ENCODE measurements around the gene NIT1.
"Not testable (repeated sequence)": the region's sequence is repeated elsewhere in the genome, so short reads cannot be mapped to it uniquely, and the experiment has no call there.

Gene NIT1

DNA sequence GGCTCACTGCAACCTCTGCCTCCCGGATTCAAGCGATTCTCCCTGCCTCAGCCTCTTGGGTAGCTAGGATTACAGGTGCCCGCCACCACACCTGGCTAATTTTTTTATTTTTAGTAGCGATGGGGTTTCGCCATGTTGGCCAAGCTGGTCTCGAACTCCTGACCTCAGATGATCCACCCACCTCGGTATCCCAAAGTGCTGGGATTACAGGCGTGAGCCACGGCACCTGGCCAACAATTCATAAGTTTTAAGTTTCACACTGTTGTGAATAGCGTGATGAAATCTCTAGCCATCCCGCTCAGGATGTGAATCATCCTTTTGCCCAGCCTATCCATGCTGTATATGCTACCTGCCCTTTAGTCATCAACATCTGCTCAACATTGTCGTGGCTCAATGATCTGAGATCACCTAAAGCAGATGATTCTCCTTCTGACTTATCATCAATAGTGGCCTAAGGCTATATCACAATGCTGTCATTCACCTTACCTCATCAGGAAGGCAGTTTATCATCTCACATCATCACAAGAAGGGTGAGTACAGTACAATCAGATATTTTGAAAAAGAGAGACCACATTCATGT, 2.7 kb upstream of the NIT1 start:
- DNase-seq, result no peak

DNA sequence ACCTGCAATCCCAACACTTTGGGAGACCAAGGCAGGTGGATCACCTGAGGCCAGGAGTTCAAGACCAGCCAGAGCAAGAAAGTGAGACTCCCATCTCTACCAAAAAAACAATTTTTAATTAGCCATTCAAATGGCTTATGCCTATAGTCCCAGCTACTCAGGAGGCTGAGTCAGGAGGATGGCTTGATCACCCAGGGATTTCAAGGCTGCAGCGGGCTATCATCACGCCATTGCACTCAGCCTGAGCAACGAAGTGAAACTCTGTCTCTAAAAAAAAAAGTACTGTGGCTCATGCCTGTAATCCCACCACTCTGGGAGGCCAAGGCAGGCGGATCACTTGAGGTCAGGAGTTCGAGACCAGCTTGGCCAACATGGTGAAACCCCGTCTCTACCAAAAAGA, 1.9 kb upstream of the NIT1 start:
- not testable (repeated sequence) for DNase-seq

DNA sequence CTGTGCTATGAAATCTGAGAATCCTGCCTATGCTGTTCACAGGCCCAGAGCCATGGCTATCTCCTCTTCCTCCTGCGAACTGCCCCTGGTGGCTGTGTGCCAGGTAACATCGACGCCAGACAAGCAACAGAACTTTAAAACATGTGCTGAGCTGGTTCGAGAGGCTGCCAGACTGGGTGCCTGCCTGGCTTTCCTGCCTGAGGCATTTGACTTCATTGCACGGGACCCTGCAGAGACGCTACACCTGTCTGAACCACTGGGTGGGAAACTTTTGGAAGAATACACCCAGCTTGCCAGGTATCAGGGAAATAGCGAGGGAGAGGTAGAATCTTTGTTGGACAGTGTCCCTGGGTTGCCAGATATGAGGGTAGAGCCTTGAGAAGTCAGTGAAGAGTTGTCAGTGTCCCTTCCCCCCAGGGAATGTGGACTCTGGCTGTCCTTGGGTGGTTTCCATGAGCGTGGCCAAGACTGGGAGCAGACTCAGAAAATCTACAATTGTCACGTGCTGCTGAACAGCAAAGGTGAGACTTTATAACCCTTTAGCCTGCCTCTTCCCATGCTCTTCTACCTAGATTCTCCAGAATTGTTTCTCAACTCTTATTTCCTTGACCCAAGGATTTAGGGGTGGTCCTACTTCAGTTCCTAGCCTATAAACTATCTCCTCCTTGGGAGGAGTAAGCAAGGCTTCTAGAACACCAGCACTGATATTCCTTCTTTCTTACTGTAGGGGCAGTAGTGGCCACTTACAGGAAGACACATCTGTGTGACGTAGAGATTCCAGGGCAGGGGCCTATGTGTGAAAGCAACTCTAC, 1.4 kb downstream of the NIT1 start:
- DNase-seq, result no peak

DNA sequence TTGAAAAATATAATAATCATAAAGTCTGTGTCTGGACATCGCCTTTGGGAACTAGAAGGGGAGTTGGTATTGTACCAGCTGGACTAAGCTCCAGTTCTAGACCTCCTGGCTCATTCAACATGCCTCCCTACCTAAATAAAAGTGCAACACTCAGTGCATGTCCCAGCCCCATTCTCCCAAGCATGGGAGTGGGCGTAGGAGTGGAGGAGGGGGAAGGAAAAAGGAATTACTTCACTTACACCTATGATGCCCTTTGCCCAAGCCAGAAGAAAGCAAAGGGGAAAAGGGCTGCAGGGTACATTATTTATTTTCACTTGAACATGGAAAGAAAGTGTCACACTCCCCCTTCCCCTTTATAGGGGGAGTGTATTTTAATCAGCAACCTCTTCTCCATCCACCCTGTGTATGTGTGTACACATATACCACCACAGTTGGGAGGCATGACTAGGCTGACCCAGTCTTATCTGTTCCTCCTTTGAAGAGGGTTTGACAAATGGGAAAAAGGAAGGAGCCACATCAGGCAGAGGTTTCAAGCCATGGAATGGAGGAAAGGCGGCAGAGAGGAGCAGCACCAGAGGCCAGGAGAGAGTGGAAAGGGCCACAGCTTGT, 3.2 kb downstream of the NIT1 start:
- no peak for DNase-seq

DNA sequence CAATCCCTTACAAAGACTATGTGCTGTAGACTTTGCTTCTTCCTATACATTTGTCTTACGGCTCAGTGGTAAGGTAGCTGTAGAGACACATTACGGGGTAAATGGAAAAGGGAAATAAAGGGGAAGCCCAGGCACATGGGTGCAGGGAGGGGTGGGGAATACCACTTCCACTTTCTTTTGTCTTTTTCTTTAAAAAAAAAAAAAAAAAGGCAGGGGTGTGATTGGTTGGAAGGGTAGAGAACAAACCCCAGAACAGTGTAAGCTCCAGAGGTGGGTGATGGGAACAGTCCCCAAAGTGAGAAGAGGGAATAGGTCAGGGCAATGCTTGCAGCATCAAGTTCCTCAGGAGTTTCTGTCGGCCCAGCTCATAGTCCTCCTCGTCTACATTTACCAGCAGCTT, 3.9 kb downstream of the NIT1 start:
- DNase-seq, result no peak

DNA sequence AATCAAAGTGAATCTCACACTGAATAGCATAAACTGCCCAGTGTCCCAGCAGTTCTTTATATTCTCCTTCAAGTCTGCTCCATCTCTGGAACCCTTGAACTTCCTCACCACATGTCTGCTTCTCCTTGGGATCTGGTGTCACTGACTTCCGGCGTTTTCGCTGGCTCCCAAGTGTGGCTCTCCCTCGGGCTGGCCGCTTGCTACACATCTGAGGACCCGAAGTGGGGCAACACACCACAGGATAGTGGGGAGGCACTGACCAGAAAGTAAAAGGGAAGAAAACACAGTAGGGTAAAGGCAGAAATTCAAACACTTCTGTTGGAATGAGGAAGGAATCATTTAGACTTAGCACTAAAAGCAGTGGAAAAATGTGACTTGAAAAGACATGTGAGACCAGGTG, 5.1 kb downstream of the NIT1 start:
- DNase-seq, result no peak

DNA sequence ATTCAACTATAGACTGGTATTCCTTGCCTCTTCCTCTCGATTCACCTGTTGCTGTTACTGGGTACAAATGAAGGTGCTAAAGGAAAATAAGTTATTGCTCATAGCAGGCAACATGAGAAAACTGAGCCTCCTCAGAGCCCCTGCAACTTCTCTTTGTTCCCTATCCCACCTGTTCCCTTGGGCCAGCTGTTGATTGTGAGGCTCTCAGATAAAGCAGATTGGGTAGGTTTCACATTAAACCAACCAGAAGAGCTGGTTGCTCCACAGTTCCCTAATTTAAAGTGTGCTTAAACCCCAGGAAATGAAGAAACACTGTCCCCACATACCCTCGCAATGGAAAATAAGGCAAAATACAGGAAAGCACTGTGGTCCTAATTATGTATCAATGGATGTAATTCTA, 9.7 kb downstream of the NIT1 start:
- DNase-seq, result no peak

DNA sequence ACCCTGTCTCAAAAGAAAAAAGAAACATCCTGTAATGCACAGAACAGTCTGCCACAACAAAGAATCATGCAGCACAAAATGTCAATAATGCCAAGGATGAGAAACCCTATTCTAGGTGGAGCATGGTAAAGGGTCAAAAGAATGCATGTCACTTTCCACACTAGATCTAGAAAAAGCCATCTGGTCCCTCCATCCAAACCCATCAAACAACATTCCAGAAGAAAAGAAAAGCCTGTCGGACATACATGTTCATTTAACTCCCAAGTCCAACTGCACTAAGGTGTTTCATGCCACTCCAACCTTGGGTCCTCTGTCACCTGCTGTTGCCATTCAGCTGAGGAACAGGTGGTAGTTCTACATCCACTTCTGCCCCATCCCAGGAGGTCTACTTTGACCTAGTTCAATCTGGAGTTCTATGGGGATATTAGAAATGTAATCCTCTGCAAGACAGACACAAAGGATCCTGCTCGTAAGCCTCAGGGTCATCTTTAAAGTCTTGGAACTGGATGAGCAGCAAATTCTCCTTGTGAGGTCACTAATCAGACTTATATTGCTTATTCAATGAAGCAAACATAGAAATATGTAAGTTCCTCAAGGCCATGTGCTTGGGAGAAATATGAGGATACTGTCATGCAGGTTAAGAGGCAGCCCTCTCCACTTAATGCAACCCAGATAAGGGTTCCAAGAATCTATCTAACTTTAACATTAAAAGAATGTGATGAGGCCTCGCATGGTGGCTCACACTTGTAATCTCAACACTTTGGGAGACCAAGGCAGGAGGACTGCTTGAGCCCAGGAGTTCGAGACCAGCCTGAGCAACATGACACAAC, 10.9 kb downstream of the NIT1 start:
- no peak for DNase-seq

DNA sequence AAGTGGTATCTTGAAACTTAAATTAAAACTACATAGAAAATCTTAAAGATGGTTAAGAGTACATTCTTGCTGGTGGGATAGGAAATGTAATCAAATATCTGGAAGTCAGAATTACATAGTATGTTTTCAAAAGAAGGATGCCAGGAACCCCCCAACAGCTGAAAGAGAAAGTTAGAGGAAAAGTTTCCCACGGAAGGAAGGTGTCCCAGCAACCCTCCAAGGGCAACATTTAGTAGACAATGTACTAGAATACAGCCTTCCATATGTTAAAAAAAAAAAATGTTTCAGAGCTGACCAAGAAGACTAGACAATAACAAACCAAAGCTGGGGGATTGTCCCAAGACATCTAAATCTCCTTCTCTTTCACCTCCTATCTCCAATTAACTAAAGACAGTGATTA, 12.4 kb downstream of the NIT1 start:
- DNase-seq, result no peak

DNA sequence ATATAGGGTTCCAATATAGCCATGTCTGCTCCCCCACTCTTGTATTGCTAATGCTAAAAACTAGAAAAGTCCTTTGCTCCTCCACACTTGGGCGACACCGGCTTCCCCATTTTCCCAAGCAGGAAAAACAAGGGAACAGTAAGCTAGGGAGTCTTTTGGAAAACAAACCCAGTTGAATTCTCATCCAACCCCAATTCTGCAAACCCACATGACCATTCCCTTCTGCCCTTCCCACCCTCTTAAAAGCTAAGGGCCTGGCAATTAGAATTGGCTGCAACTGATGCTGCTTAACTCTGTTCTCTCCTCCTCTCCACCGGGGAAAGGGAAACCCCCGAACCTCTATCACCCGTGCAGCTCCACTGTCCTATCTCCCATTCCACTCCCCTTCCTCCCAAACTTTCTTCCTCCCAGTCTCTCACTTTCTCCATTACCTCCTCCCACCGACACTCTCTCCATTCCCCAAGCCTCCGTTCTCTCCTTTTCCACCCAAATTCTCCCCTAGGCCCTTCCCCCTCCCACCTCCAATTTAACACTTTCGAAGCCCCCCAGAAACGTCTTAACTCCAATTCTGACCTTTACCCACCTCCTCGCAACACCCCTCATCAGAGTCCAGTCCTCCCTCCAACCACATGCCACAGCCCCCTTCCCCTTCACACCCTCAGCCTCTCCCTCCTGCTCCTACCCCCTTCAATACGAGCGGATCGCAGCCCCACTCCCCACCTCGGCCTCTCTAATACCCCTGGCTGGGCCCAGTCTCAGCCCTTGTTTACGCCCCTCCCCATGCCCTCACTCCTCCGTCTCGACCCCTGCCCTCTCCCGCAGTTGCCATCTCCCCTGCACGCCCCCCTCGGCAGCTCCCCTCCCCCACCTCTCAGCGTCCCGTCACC, 13.9 kb downstream of the NIT1 start:
- no peak for DNase-seq

DNA sequence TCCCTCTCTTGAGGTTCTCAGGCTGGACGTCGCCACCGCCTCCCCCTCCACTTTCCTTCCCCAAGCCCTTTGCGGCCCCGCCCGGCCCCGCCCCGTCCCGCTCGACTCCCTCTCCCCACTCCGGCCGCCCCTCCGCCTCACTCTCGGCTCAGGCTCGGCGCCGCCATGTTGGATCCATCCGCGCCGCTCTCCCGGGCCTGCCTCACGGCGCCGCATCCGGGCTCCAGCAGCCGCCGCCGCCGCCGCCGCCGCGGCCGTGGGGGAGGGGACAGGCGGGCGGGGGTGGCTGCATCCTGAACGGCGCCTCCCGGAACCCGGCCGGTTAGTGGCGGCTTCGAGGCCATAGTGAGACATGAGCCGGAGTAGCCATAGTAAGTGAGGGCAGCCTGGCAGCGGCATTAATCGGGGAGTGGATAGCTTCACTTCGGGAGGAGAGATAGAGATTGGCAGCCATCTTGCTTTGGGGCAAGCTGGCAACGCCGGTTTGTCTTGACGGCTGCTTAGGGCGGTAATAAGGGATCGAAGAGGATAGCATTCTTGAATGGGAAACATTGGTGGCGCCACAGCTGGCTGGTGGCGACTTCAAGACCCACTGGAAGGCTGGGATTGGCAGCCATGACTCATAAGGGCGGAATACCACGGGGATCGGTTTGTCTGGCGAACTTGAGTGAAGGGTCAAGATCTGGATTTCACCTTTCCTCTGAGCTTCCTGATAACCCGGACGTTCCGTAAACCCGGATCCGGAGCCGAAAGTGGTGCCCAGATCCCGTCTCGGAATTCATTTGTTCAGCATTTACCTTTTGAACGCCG, 14.7 kb downstream of the NIT1 start, which contains the start of gene DEDD:
Gene DEDD, minus strand, starts transcription at position 258 of the 810 bp plus-strand sequence. CDS start 8,205 bp downstream, outside the sequence.
- DNase-seq, result peak; percentile 96

DNA sequence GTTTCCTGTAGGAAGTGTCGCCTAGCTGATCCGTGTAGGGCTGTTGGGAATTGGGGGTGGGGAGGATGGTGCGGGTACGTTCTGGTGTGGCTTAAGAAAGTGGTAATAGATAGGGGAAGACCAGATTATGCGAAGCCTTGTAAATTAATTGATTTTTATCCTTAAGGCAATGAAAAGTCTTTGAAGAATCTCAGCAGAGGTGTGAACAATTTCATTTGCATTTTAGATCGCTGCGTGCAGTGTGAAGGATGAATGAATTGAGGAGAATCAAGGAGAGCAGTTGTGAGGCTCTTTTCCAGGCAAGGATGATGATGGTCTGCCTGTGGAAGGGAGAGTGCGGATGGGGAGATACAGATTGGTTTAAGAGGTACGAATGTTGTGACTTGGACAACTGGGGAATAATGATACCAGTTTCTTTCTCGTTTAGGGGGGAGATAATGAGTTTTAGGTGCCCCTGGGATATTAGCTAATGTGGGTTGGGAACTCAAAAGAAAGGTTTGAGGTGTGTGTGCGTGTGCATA, 15.4 kb downstream of the NIT1 start:
- DNase-seq, result no peak

DNA sequence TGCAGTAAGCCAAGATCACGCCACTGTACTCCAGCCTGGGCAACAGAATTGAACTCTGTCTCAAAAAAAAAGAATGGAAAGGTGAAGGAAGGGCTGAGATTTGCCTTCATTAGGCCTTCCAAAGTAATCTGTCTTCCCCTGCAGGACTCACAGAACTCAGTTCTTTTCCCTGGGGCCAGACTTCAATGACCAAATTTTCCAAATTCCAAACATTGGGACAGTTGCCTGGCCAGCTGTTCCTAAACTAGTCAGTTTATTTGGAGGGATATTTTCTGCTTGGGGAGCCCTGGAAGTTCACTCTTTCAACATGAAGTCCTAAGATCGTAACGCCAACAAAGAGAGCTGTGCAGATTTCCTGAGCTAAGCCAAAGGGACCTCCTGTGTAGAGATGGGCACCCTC, 20.0 kb downstream of the NIT1 start:
- no peak for DNase-seq

DNA sequence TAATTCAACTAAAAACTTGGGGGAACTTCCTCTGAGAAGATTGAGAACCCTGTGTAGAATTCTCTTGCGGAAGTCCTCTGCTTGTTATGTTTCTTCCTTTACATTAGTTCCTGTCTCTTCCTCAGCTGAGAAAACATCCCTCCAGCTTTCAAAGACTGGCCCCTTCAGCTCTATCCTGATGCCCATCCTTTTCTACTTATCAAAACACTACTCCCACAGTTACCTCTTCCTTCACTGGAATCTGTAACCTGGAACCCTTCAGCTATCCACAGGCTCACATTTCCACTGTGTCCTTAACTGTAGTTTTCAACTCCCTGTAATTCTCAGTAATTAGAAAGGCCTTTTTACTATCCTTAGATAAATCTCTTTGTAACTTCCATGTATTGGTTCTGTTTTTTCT, 20.5 kb downstream of the NIT1 start:
- DNase-seq, result no peak

DNA sequence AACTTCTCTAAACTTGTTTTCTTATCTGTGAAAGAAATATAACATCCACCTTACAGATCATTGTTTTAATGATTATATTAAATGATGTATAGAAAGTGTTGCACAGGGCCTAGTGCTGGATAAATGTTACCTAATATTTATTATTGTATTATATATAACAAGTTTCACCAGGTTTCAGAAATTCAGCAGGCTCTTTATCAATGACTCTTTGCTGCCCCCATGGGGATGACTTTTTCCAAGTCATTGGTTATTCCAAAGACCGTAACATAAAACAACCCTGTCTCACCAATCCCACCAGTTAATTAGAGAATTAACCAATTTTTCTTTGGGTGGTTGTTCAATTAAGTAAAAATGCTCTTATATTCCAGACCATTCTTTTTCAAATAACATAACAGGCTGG, 21.9 kb downstream of the NIT1 start:
- DNase-seq, result peak; percentile 13

DNA sequence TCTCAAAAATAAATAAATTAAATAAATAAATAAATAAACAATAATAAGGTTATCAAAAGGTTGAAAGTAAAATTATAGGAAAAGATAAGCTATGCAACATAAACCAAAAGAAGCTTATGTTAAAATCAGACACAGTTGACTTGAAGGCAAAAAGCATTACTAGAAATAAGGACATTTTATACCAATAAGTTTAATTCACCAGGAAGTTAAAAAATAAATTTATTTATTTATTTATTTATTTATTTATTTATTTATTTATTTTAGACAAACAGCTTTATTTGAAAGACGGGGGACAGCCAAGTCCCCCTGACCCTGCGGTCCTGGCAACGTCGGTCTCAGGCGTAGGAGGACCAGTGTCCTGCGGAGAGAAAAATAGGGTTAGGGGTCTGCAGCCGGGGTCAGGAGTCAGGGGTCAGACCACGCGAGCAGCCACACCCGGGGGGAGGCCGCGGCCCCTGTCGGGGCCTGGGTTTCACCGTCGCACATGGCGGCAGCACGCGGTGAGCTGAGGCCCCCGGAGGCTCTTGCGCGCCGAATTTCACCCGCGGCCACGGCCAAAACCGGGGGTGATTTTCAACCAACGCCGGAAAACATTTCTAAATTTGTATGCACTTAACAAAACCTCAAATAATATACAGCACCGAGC, 23.0 kb downstream of the NIT1 start:
- no peak for DNase-seq

DNA sequence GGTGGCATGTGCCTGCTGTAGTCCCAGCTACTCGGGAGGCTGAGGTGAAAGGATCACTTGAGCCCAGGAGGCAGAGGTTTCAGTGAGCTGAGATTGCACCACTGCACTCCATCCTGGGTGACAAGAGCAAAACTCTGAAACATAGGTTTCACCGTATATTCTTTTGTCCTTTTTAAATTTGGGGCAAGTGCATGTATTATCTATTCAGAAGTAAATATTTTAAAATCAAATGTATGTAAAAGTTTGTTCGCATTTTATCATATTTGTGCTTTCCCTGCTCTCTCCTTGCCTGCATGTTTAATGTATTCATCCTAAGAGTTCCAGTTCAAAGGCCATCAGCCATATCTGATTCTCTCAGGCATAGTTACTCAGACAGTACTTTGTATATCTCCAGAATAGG, 27.9 kb downstream of the NIT1 start:
- DNase-seq, result no peak

DNA sequence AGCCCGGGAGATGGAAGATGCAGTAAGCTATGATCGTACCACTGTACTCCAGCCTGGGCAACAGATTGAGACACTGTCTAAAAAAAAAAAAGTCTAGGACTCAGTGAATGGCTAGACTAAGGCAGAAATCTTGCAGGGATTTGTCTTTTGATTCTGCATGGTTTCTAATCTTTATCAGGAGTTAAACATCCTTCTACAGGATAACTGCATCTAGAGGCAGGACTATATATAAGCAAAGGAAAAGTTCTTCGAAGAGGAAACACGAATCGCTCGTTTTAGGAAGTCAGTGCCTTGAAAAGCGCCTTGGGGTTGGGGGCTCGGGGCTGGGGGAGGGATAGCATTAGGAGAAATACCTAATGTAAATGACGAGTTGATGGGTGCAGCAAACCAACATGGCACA, 35.3 kb downstream of the NIT1 start:
- no peak for DNase-seq

DNA sequence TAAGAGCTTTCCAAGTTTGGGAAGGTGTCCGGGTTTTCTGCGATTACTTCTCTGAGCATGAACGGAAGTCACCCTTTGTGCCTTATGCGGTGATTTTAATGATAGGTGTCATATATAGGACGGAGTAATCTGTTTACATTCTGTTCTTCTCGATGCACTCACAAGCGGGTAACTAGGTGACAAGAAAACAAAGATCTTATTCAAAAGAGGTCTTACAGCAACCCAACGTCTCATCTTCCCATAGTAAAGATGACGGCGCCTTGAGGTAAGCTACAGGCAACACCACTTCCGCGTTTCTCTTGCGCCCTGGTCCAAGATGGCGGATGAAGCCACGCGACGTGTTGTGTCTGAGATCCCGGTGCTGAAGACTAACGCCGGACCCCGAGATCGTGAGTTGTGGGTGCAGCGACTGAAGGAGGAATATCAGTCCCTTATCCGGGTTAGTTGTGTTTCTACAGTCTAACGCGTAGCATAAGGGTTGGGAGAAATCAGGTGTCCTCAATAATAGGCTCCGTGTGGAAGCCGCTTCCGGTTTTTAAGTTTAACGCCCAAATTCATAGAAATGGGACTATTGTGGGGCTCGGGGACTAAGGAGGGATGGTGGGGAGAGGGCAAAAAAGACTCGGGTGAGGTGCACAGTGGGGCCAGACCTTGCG, 35.9 kb downstream of the NIT1 start, which contains the start of gene UFC1:
Gene UFC1, plus strand, starts transcription at position 297 of the 656 bp plus-strand sequence. Its CDS starts 20 bp downstream, at position 317.
- DNase-seq, result peak; percentile 87

DNA sequence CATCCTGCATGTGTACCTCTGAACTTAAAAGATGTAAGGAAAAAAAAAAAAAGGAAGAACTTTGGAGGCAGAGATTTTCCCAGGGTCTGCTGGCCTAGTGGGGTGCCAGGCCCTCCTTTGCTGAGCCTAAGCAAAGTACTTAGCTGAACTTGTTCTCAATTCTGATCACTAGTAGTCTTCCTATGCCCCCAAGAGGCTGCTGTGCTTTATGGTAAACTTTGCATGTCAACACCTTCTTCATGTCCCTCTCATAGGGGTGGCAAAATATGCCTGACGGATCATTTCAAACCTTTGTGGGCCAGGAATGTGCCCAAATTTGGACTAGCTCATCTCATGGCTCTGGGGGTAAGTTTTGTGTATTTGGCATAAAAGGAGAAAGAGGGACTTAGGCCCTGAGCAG, 40.0 kb downstream of the NIT1 start:
- no peak for DNase-seq

Data from NCI-H345 (cell line).